HG02642 (cell line): ENCODE results near the gene MAGI1.

Experiments used
- ATAC-seq: cut with Tn5 transposase; IDR thresholded peaks from one replicate; pipeline ENCODE4 v1.9.1; 2021; ENCODE audit warnings: mild to moderate bottlenecking; ENCODE audit not compliant: unreplicated experiment, poor library complexity

The MAGI1 gene

DNA sequence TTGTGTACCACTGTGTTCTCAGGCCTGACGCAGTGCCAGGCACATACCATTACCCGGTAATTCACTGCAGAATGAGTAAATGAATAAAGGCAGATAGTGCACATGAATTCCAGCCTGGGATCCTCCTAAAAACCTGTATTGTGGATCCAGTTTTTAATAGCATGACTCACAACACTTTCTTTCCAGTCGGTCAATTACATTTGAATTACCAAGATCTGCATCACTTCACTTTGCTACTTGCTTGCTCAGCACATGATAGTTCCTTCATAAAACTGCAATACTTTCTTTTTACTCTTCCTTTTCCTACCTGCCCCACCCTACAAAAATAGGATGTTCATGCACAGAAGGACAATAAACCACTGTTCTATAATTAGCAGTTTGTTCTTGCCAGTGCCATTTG lies 553.8 kb downstream of the MAGI1 start:
- no peak for ATAC-seq

DNA sequence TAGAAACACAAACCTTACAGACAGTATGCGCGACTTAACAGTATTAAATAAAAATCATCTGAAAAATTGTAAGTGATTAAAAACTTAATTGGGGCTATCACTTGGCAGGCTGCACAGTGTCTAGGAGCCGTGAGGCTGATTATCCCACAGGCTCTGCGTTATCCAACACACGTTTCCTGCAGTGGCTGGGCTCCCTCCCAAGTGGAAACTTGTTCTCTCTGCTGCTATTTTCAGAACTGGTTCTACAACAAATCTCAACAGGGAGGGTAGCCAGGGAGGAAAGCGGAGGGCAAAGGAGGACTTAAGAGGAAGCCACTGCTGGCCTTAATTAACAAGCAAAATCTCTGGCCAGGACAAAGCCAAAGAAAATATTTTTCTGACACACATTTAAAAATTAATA lies 555.2 kb downstream of the MAGI1 start:
- ATAC-seq: no peak

DNA sequence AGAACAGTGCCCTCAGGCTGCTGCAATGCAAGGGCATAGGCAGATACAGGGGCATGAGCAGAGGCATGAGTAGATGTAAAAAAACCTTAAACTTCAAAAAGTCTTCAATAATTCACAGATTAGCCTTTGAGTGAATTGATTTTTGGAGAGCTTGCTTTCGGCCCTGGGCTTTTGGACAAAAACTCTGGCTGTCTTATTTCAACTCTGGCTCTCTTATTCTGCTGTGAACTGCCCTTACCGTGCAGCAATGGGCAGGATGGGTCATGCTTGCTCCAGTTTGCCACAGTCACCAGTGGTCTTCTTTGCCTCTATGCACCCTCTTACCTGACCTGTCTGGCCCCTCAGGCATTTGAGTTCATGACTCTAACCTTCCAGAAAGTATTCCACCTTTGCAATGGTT lies 555.7 kb downstream of the MAGI1 start:
- ATAC-seq: no peak

DNA sequence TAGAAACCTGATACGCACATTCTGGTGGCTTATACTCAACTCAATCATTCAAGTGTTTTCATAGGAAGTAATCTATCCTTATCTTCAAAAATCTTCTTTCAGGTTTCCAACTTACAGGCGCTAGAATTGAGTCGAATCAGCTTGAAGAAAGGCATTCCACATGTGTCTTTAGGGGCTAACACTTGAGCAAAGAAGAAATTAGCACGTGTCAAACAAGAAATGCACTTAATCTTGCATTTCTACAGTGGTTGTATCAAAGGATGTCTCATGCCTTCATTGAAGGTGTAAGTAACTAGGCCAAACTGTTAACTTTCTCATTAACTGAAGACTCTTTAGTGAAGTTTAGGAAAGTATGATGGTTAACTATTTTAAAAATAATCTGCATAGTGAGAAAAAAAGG lies 557.6 kb downstream of the MAGI1 start:
- ATAC-seq: no peak

- no peak for ATAC-seq
Measured at GRCh38 chr3:65479990-65480389, 558.7 kb downstream of the MAGI1 start.

- no peak for ATAC-seq
Measured at GRCh38 chr3:65478551-65479500, 559.9 kb downstream of the MAGI1 start.

GRCh38 chr3:65473736-65474135 lies 565.0 kb downstream of the MAGI1 start:
- ATAC-seq: no peak

DNA sequence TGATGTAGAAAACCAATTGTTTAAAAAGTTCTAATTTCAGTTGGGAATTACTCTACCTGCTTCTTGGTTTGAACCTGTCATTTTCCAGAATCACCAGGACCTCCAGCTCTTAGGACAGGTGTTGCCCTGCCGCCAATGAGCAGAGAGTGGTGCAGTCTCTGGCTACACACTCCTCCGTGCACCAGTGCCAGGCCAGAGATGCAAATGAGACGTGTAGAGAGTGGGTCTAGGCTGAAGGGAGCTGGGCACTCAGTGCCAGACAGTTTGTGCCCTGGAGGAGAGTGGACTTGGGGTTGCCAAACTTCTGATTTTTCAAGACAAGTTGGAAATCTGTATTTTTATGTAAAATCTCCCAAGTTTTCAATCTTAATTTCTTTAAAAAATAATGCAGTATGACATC lies 566.2 kb downstream of the MAGI1 start:
- no peak for ATAC-seq

DNA sequence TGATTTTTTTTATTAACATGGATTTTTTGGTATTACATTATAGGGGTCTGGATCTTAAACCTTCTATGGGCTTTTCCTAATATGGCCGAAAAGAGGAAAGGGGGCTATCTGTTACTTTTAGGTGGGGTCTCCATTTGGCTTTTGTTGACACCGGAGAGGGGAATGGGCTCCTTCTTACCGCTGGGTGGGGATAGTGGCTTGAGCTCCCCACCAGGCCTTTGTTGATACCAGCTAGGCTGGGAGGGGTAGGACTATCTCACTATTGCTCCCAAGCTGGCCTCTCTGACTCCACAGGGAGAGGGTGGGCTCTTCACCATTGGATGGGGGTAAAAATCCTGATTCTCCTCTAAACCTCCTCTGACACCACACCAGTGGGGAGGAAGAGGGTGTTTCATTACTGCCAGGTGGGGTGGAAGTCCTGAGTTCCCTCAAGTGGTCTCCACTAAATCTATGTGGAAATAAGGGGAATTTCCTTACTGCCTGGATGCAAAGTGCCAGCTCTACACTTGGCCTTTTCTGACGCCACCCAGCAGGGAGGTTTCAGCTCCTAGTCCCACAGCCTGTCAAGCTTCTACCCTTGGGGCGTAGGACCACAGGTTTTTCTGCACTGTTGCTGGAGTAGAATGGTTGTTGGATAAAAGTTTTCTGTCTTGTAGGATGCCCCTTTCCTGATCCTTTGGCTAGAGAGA lies 572.3 kb downstream of the MAGI1 start:
- no peak for ATAC-seq

GRCh38 chr3:65449841-65450428 lies 588.8 kb downstream of the MAGI1 start:
- no peak for ATAC-seq

DNA sequence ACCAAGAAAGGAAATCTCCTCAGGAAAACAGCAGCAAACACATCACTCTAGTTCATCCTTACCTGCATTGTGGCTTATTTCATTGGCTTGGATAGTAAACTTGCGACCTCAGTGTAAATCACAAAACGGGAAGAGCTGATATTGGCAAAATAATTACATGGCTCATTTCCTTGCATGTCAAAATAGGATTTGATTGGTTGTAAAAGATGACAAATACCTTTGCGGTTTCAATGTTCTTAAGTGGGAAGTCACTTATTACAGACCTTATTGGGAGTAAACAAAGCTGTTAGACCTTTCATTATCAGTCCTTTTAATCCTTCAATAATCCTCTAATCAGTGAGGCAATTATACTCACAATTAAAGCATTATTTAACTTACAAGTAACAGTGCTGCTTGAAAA lies 590.6 kb downstream of the MAGI1 start:
- ATAC-seq: no peak

DNA sequence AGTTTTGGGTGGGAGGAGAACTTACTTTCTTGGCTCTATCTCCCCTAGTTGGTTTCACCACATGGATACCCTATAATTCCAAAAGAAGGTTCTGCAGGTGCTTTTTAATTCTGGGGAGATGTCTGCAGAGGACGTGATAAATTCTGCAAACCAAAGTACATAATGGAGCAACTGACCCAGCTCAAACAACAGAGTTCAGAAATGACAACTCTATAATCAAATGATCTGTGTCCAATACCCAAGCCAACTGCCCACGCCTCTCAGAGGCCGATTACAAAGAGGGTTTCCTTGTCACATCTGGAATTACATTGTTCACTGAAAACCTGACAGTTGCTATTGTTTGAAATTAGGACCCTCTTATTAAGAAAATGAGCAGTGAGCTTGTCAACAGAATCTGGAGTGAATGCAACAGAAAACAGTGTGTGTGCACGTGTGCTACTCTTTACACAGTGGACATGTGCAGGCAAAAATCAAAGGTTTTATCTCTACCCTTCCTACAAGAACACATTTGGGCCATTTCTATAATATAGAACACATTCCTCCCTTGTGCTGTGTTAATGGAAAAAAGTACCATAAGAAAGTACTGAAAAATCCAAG lies 593.0 kb downstream of the MAGI1 start:
- ATAC-seq: no peak

- no peak for ATAC-seq
Measured at GRCh38 chr3:65444447-65444815, 594.3 kb downstream of the MAGI1 start.

GRCh38 chr3:65443739-65444446 lies 594.8 kb downstream of the MAGI1 start:
- no peak for ATAC-seq

GRCh38 chr3:65439641-65440284 lies 599.0 kb downstream of the MAGI1 start:
- ATAC-seq: no peak

- no peak for ATAC-seq
Measured at GRCh38 chr3:65438612-65439011, 600.1 kb downstream of the MAGI1 start.

- no peak for ATAC-seq
Measured at GRCh38 chr3:65438096-65438495, 600.6 kb downstream of the MAGI1 start.

DNA sequence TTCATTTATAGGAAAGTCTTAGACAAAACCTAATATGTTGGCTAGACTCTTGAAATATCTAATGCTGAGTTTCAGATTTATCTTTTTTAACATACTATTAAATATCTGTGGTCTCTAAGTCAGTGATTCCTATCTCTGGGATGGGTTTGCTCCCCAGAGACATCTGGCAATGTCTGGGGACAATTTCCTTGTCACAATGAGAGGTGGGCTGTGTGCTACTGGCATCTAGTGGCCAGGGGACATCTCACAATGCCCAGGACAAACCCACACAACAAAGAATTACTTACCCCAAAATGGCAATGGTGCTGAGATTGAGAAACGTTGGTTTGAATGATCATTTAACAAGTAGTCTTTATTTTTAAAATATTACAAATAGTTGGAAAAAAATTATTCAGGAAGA lies 602.1 kb downstream of the MAGI1 start:
- ATAC-seq: no peak

- no peak for ATAC-seq
Measured at GRCh38 chr3:65433480-65433879, 605.2 kb downstream of the MAGI1 start.
